ENCODE data around the gene GRB10.

- TF ChIP-seq, protein P1, sequence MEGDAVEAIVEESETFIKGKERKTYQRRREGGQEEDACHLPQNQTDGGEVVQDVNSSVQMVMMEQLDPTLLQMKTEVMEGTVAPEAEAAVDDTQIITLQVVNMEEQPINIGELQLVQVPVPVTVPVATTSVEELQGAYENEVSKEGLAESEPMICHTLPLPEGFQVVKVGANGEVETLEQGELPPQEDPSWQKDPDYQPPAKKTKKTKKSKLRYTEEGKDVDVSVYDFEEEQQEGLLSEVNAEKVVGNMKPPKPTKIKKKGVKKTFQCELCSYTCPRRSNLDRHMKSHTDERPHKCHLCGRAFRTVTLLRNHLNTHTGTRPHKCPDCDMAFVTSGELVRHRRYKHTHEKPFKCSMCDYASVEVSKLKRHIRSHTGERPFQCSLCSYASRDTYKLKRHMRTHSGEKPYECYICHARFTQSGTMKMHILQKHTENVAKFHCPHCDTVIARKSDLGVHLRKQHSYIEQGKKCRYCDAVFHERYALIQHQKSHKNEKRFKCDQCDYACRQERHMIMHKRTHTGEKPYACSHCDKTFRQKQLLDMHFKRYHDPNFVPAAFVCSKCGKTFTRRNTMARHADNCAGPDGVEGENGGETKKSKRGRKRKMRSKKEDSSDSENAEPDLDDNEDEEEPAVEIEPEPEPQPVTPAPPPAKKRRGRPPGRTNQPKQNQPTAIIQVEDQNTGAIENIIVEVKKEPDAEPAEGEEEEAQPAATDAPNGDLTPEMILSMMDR (IDR thresholded peaks at IDR 0.05; ENCODE audit: low read depth, low read length) = no peak
- TF ChIP-seq EZH2phosphoT487 (IDR thresholded peaks at IDR 0.05; ENCODE audit: low read depth) = no peak
Observed at GRCh38 chr7:50749896-50750295, 32.8 kb downstream of the GRB10 start.
